GM21526 (cell line): ENCODE data around the gene GNLY.
"Not testable (repeated sequence)": the region's sequence is repeated elsewhere in the genome, so short reads cannot be mapped to it uniquely, and the experiment has no call there.

Source experiments
- ATAC-seq: cut with Tn5 transposase; IDR thresholded peaks from one replicate; pipeline ENCODE4 v1.9.1; 2021; ENCODE audit warnings: moderate library complexity; ENCODE audit not compliant: unreplicated experiment, low FRiP score

GNLY gene

GRCh38 chr2:85706599-85707296, 12.6 kb downstream of the GNLY start:
- ATAC-seq: no peak

DNA sequence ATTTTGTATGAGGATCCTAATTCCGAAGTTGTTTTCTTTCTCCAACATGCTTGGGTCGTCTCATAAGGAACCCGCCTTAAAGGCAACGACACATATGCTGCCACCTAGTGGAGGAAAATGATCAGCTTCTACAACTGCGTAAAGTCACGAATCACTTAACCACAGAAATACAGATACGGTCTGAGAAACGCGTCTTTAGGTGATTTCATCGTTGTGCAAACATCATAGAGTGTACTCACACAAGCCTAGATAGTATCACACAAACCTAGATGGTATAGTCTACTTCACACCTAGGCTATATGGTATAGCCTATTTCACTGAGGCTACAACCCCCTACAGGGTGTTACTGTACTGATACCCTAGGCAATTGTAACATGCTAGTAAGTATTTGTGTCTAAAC, 13.1 kb downstream of the GNLY start:
- ATAC-seq: no peak

DNA sequence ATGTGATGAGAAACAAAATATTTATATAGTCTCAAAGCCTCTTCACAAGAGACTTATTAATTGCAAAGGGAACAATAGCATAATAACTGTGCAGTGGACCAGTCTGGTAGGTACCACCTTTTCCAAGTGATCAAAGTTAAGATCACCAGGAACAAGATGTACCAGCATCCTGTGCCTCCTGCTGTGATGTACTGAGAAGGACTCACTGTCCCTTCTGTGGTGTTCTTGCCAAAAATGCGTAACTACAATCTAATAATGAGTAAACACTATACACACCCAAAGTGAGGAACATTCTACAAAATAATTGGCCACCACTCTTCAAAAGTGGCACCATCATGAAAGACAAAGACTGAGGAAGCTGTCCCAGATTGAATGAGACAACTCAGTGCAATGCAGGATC, 14.5 kb downstream of the GNLY start:
- no peak for ATAC-seq

GRCh38 chr2:85709401-85709811, 15.2 kb downstream of the GNLY start:
- no peak for ATAC-seq

GRCh38 chr2:85710687-85711577, 16.8 kb downstream of the GNLY start:
- no peak for ATAC-seq

- no peak for ATAC-seq
These were observed 17.5 kb downstream of the GNLY start for GRCh38 chr2:85711578-85712060.

DNA sequence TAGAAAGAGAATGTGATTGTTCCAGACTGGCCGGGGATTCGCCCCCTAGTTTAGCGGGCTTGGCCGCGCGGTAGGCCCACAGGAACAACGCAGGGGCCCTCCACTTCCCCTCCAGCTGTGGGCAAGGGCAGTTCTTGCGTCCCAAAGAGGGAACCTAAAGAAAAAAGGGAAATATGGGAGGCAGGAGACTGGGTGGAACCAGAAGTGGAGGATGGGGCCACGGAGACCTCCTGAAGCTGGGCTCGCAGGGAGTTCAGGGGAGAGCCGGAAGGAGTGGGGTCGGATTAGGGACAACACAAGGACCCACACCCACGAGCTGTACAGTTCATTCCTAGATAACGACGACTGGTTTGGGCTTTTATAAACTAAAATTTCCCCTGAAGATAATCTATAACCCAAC, 18.2 kb downstream of the GNLY start:
- ATAC-seq: no peak

- ATAC-seq: no peak
These were observed 18.9 kb downstream of the GNLY start for GRCh38 chr2:85712849-85713612.

- ATAC-seq: no peak
These were observed 19.7 kb downstream of the GNLY start for GRCh38 chr2:85713836-85714235.

- ATAC-seq: not testable (repeated sequence)
These were observed 20.3 kb downstream of the GNLY start for GRCh38 chr2:85714421-85714820.

DNA sequence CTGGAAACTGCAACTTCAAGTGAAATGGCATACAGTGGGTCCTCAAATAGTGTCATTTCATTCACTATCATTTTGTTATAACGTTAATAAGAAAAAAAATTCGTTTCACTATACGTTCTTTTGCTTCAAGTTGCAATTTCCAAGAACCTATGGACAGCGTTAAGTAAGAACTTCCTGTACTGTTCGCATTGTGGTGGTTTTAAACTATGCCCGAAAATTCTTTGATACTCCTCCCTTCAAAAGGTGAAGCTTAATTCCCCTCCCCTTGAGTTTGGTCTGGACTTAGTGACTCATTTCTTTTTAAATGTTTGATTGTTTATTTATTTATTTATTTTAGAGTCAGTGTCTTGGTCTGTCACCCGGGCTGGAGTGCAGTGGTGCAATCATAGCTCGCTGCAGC, 20.7 kb downstream of the GNLY start:
- ATAC-seq: no peak

- no peak for ATAC-seq
These were observed 22.3 kb downstream of the GNLY start for GRCh38 chr2:85716346-85716914.

- no peak for ATAC-seq
These were observed 23.3 kb downstream of the GNLY start for GRCh38 chr2:85717308-85718008.

DNA sequence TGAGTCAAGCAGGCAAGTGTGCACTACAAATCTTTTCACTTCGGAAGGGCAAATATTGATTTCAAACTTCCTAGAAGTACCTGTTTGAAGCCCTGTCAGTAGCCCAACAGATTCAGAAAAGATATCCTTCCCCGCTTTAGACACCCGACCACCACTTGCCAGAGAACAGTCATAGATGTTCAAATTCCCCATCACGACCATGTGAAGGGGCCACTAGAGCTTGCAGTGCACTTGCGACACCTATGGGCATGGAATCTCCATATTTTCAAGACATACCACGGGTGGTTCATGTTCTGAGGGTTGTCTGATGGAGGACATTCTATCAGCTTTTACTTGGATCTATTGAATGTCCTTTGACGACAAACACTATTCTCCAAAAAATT, 23.8 kb downstream of the GNLY start:
- ATAC-seq: no peak

GRCh38 chr2:85718885-85719492, 24.8 kb downstream of the GNLY start:
- no peak for ATAC-seq

DNA sequence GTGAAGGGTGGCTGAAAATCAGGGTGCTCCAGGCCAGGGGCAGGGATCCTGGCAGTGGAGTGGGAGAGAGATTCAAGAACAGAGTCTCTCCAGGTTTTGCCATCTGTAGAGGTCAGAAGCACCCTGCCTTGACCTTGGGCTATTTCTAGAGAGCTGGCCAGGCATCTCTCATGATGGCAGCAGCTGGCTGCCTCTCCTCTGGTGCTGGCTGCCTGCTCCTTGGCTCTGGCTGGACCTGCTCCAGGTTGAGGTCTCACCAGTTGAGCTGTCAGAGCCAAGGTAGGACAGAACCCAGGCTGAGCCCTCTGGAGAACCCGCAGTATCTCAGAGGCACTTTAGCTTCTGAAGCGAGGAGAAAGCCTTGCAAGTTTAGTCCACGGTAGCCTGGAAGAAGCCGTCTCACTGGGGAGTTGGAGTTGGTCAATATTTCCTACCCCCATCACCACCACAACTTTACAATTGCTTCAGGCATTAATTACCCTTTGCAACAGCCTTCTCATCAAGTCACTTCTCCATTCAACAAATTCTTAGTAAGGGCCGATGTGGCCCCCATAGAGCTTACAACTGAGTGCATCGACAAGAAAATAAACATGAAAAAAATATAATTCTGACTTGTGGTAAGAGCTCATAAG, 25.6 kb downstream of the GNLY start:
- no peak for ATAC-seq

GRCh38 chr2:85720533-85720932, 26.4 kb downstream of the GNLY start:
- no peak for ATAC-seq

GRCh38 chr2:85721641-85722040, 27.5 kb downstream of the GNLY start:
- ATAC-seq: no peak

DNA sequence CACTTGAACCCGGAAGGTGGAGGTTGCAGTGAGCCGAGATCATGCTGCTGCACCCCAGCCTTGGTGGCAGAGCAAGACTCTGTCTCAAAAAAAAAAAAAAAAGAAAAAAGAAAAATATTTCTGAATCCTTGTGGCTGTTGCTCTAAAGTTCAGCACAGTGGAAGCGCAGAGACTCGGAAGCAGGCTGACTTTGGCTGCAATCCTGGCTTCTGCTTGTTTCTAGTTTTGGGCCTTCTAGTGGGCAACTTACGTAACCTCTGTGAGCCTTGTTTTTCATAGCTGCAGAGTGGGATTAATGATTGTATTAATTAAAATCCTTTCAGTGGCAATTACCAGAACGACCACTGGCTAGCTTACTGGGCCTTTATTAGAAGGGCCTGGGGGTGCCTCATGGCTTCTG, 28.4 kb downstream of the GNLY start:
- no peak for ATAC-seq
